OCI-M2 (cell line): ENCODE data around the gene GTF2A2.
A peak's percentile ranks its signal among the peaks of the same experiment; 100 is the strongest.
"Not testable (repeated sequence)": the region's sequence is repeated elsewhere in the genome, so short reads cannot be mapped to it uniquely, and the experiment has no call there.

ENCODE experiments used
- DNase-seq: peaks from one replicate; lab custom pipeline; 2025; ENCODE audit not compliant: unreplicated experiment; lab: John Stamatoyannopoulos, UW

Gene GTF2A2

DNA sequence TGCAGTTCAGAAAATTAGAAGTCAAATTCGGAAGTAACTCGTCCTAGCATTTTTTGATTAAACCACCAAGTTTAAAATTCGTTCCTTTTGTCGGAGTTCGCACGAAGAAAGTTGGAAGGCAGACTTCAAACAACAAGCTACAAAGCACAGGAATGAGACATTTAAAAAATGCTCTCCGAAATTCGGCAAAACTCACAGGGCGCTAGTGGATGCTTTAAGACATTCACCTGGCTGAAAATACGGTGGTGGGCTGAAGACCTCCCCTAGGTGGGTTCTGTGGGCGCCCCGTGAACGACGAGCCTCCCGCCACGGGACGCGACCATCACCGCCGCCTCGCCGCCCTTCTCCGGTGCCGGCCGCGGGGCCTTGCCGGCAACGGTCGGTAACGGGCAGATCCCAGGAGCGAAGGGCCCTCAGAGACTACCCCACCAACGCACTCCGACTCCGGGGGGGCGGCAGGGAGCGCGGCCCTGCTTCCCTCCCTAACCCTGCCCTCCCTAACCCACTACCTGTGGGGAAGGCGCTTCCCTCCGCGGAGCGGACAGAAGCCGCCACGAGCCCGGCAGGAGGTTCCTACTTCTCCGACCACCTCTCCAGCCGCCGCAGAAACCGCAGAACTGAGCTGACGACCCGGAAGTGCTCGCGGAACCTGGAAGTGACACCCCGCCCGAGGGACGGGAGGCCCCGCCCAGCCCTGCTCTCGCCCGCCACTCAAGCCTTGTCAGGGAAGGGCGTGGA is at the start of gene GTF2A2:
Gene GTF2A2 (minus strand): TSS at position 619 of the 738 bp plus-strand sequence. CDS start 5,238 bp downstream, outside the sequence.
- peak; percentile 33 for DNase-seq

GRCh38 chr15:59703979-59704796 is 46.9 kb upstream of the GTF2A2 start:
- DNase-seq, result no peak

- DNase-seq, result no peak
Observed at GRCh38 chr15:59702351-59702750, 45.0 kb upstream of the GTF2A2 start.

DNA sequence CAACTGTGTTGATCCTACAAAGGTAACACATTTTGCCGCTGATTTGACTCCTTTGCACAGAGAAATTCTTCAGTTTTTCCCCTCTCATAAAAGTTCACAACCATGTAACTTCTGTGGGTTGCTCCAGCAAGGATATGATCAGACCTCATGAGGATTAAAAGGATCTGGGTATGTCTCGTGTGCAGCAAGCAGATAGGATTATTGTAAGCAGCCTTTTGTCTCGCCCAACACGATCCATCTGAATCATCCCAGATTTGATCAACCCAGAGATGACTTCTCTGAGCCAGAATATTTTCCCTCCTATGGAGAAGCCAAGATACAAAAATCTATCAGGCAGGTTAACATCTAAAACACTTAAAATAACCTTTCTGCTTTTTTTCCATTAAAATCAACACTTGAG is 44.6 kb upstream of the GTF2A2 start:
- no peak for DNase-seq

GRCh38 chr15:59699810-59700431 is 42.6 kb upstream of the GTF2A2 start:
- DNase-seq, result no peak

GRCh38 chr15:59698065-59698464 is 40.8 kb upstream of the GTF2A2 start:
- DNase-seq, result not testable (repeated sequence)

GRCh38 chr15:59696332-59696731 is 39.0 kb upstream of the GTF2A2 start:
- no peak for DNase-seq

DNA sequence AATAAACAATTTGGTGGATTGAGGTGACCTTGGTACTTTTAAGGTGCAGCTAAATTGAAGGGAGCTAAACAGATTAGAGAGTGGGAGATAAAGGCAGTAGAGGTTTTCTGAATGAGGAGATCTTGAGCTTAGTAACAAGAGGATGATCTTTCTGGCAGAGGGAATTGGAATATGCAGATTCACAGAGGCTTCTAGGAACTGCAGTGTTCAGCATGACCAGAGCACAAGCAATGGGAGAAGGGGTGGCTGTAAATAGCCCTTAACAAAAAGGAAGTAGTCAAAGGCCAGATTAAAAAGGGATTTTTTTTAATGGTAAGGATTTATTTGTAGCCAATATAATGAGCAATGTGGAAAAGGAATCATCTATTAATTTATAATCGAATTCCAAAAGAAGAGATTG is 37.5 kb upstream of the GTF2A2 start:
- no peak for DNase-seq

- DNase-seq, result no peak
Observed at GRCh38 chr15:59691194-59691805, 34.0 kb upstream of the GTF2A2 start.

- peak; percentile 39 for DNase-seq
Observed at GRCh38 chr15:59689626-59690236, 32.4 kb upstream of the GTF2A2 start.

GRCh38 chr15:59688782-59689625 is 31.7 kb upstream of the GTF2A2 start, which contains the start of gene BNIP2:
TSS of gene BNIP2 (minus strand) at chr15:59689320. CDS start at chr15:59682457, 6,863 bp downstream.
- peak; percentile 78 for DNase-seq

DNA sequence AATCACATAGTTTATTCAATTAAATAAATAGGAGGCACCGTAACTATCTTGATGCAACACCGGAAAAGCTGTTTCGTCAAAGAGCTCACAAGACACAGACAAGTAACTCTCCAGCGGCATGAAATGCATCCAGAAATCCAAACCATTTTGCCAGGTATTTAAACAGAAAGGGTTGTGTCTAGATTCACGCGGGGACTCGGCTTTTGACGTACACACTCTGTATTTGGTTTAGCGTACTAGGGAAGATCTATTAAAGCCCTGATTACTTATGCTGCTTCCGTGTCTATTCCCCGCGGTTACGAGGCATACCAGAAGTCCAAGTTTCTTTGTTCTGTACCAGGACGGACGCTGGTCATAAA is 31.1 kb upstream of the GTF2A2 start:
- DNase-seq, result no peak

- no peak for DNase-seq
Observed at GRCh38 chr15:59687836-59688235, 30.5 kb upstream of the GTF2A2 start.

DNA sequence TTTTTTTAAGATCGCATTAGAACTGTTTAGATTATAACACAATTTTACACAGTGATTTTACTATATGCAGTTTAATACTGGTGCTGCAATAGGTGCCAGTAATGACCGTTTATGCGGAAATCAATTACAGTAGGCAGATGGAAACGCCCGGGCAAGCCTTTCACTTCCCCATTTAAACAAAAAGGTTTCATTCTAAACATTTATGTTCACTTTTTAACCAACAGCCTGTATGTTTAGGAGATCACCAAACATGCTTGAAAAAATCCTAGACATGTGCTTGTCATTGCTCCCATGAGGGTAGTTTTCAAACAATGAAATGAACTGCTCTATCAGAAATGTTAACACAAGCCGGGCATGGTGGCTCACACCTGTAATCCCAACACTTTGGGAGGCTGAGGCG is 29.1 kb upstream of the GTF2A2 start:
- DNase-seq, result no peak

- DNase-seq, result no peak
Observed at GRCh38 chr15:59685737-59686297, 28.5 kb upstream of the GTF2A2 start.

DNA sequence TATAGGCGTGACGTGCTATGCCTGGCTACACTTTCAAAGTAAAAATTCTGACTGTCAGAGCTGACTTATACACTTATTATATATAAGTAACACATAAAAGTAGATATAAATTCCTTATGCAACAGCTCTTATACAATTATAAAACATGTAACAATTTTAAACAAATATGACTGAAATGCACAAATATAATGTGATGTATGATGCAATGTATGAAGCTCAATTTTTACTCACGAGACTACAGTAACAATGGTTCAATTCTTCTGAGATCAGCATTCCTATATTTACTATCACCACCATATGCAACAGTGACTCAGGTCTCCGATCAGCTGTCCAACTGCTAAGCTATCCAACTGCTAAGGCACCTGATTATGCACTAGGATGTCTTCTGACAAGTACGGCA is 23.6 kb upstream of the GTF2A2 start:
- DNase-seq, result no peak

GRCh38 chr15:59680346-59680745 is 23.0 kb upstream of the GTF2A2 start:
- DNase-seq, result no peak

DNA sequence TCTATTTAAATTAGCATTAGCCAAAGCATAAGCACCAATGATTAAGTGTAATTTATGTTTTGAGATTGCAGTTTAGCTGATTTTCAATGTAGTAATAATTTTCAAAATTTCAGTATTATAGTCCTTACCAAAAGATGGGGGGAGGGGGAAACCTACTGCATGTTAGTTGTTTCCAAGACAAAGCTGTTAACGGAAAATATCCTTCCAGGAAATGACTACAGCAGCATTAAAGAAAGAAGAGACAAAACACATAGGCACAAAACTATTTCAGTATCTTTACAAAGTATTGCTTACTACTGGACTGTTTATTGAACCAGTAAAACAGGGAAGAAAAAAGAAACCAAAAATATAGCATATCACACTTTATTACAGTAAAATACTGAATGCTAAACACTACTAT is 21.3 kb upstream of the GTF2A2 start:
- DNase-seq, result no peak

GRCh38 chr15:59678172-59678571 is 20.9 kb upstream of the GTF2A2 start:
- no peak for DNase-seq

DNA sequence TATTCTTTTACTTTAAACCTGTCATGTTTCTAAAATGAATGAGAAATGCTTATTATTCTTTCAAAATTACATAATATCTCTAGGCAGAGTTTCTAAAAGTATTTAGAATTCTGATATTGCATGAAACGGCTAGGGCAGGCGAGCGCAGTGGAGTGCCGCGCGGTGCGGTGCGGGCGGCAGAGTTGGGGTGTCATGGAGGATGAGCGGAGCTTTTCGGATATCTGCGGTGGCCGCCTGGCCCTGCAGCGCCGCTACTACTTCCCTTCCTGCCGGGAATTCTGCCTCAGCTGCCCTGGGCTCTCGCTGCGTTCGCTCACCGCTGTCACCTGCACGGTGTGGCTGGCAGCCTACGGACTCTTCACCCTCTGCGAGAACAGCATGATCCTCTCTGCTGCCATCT is 19.2 kb upstream of the GTF2A2 start:
- no peak for DNase-seq
